Fibroblast of the aortic adventitia (primary cell): ENCODE results near the gene WWC1. TPM values are rescaled to one million over a fixed set of nuclear protein-coding genes. Genes with fewer than 3 reads are reported as not detected.

Source experiments
- DNase-seq: peaks from one replicate; pipeline ENCODE4 v3.0.0-alpha.2; 2010; ENCODE audit warnings: low read depth
- H3K4me3 ChIP-seq: 2 replicates; pipeline ENCODE4 v1.5.1; 2011; ENCODE audit warnings: low read depth, mild to moderate bottlenecking, control low read depth, low read length, moderate library complexity
- total RNA-seq: library from RNA; depleted of rRNA; stranded (reverse); fragments of >200 nt; gene quantifications from 2 replicates; pipeline ENCODE4 v1.2.3, GENCODE V29; 2012; ENCODE audit warnings: low replicate concordance
- TF ChIP-seq, protein P1 (sequence below): IDR thresholded peaks from 2 replicates; pipeline ENCODE4 v1.5.1; 2011; ENCODE audit warnings: mild to moderate bottlenecking, low read length, control low read depth, inconsistent platforms; ENCODE audit not compliant: insufficient read depth

Gene WWC1
- total RNA-seq, 1 donor, result 0.45 TPM

DNA sequence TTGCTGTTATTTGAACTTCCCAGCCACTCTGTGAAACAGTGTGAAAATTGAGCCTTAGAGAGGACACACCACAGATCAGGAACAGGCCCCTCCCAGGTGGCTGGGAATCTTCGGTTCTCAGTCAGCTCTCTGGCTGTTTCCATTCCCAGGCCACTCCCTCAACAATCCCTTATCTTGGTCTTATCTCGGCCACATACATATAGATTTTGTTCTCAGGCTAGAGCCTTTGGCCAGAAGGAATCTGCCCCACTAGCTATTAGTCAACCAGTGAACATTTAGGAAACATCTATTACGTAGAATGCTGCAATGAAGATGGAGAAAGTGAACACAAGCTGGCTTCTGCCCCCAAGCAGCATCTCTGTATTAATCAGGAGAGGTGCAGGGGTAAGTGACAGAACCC is 21.0 kb upstream of the WWC1 start:
- peak; percentile 74 for DNase-seq
- TF ChIP-seq, protein P1, sequence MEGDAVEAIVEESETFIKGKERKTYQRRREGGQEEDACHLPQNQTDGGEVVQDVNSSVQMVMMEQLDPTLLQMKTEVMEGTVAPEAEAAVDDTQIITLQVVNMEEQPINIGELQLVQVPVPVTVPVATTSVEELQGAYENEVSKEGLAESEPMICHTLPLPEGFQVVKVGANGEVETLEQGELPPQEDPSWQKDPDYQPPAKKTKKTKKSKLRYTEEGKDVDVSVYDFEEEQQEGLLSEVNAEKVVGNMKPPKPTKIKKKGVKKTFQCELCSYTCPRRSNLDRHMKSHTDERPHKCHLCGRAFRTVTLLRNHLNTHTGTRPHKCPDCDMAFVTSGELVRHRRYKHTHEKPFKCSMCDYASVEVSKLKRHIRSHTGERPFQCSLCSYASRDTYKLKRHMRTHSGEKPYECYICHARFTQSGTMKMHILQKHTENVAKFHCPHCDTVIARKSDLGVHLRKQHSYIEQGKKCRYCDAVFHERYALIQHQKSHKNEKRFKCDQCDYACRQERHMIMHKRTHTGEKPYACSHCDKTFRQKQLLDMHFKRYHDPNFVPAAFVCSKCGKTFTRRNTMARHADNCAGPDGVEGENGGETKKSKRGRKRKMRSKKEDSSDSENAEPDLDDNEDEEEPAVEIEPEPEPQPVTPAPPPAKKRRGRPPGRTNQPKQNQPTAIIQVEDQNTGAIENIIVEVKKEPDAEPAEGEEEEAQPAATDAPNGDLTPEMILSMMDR, result no peak
- no peak overlapping the region for H3K4me3 ChIP-seq

DNA sequence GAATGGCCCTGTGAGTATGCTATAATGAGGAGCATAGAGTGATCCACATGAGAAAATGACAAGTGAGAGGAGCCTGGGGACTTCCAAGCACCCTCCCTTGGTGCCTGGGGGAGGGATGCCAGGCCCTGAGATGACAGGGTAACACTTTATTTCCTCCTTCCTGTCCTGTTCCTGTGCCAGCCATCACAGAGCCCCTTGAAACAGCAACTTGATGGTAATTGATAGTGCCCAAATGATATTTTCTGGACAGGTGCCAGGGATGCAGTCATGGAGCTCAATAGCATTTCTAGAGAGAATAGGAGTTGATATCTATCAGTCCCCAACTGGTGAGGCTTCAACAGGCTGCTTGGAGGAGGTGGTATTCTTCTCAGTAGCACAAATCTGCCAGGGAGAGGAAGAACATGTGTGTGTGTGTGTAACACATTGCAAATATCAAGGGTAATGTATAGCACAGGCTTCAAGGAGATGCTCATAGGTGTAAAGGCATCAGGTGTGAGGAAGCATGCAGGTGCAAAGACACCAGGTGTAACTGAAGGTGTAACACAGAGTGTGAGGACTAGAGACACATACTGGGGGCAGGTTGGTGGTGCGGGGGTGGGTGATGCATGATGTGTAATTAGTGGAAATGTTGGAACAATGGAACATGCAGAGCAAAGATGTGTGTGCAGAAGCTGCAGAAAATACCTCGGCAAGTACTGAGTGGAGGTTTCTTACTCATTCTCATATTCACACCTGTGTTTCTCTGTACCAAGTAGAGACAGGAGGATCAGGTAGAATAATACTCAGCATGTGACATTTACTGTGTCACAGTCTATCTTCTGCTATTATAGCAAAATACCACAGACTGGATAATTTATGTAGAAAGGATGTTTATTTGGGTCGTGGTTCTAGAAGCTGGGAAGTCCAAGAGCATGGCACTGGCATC is 18.1 kb upstream of the WWC1 start:
- DNase-seq, result no peak
- TF ChIP-seq, protein P1, result no peak
- no peak overlapping the region for H3K4me3 ChIP-seq

DNA sequence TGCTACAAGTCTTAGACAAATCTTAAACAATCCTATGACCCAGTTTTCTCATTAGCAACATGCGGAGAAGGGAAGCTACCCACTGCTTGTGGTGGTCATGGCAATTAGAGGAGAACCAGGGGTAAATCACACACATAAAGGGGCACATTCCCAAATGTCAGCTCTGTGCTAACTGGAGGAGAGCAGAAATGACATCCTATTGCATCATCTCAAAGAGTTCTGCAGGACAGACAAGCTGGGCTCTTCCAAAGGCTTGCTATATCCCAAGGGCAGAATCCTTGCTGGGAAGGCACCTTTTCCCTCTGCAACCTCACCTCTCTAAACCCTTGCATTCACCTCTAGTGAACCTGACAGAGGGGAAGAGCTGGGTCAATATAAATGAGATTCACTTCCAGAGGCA is 17.0 kb upstream of the WWC1 start:
- TF ChIP-seq, protein P1, result no peak
- DNase-seq, result peak; percentile 22
- H3K4me3 ChIP-seq, result no peak overlapping the region

DNA sequence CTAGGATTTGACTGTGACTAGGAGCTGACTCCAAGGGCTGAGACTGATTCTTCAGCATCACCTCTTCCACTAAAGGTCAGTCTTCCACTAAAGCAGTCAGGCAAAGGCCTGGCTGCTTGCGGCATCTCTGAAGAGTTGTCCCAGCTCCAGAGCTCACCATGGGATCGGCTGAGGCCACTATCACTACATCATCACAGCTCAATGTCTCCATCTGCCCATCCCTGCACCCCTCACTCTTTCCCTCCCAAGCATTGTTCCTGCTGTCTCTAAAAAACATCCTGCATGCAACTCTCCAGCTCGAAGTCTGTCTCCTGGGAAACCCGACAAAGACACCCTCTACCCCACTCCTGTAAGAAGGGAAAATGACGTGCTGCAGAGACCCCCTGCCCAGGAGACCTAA is 15.5 kb upstream of the WWC1 start:
- no peak overlapping the region for H3K4me3 ChIP-seq
- TF ChIP-seq, protein P1, result no peak
- DNase-seq, result no peak

DNA sequence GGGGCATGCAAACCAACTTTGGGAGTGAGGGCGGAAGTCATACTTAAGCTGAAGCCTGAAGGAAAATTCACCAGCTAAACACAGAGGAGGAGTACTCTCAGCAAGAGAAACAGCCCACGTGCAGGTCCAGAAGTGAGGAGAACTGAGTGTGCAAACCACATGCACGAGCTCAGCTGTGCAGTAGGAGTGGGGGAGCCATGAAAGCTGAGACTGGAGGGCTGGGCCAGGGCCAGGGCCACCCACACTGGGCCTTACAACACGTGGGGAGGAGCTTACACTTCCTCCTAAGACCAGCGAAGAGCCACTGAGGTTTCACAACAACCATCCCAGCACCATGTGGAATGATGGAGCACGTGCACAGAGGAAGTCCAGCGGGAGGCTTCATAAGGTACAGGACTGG is 9.3 kb upstream of the WWC1 start:
- TF ChIP-seq, protein P1, result no peak
- H3K4me3 ChIP-seq, result no peak overlapping the region
- DNase-seq, result peak; percentile 28

DNA sequence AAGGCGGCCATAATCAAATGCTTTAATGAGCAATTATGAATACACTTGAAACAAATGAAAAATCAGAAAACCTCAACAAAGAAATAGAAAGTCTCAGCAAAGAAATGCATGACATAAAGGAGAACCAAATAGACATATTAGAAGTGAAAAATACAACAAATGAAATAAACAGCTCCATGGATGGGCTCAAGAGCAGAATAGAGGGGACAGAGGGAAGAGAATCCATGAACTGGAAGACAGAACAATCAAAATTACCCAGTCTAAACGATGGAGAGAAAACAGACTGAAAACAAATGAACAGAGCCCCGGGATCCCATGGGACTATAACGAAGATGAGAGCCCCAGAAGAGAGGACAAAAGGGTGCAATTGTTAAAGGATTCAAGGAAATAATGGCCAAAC is 6.6 kb upstream of the WWC1 start:
- H3K4me3 ChIP-seq, result no peak overlapping the region
- DNase-seq, result no peak
- TF ChIP-seq, protein P1, result no peak
